GM19099 (cell line): ENCODE measurements around the gene TPI1.

ENCODE experiments used
- POLR2A ChIP-seq: IDR thresholded peaks from 3 replicates; pipeline ENCODE4 v1.6.1; 2011; ENCODE audit warnings: low read depth; ENCODE audit not compliant: insufficient read length; ENCODE audit errors: extremely low read depth

The TPI1 gene

GRCh38 chr12:6896846-6897435, 29.6 kb downstream of the TPI1 start:
- no peak for TF ChIP-seq POLR2A

GRCh38 chr12:6899427-6899826, 32.1 kb downstream of the TPI1 start:
- TF ChIP-seq POLR2A = no peak

GRCh38 chr12:6899837-6900519, 32.6 kb downstream of the TPI1 start:
- TF ChIP-seq POLR2A = no peak

- TF ChIP-seq POLR2A = no peak
Observed at GRCh38 chr12:6902448-6902847, 35.1 kb downstream of the TPI1 start.

- TF ChIP-seq POLR2A = no peak
Observed at GRCh38 chr12:6903722-6904121, 36.4 kb downstream of the TPI1 start.

- TF ChIP-seq POLR2A = peak; percentile 47
Observed at GRCh38 chr12:6904280-6905276, 37.2 kb downstream of the TPI1 start, which contains the start of gene LRRC23. LRRC23 (plus strand) TSS chr12:6904822; CDS start chr12:6905634, 812 bp downstream.

GRCh38 chr12:6905414-6906040, 38.2 kb downstream of the TPI1 start:
- TF ChIP-seq POLR2A = no peak

- TF ChIP-seq POLR2A = no peak
Observed at GRCh38 chr12:6909421-6910145, 42.3 kb downstream of the TPI1 start.

GRCh38 chr12:6912164-6912935, 45.0 kb downstream of the TPI1 start:
- TF ChIP-seq POLR2A = no peak

- peak; percentile 47 for TF ChIP-seq POLR2A
Observed at GRCh38 chr12:6914246-6914946, 47.1 kb downstream of the TPI1 start, which contains the start of gene ENO2. ENO2 (plus strand) TSS chr12:6914580; CDS start chr12:6915833, 1,253 bp downstream.

GRCh38 chr12:6914947-6915788, 47.8 kb downstream of the TPI1 start:
- TF ChIP-seq POLR2A = no peak

- no peak for TF ChIP-seq POLR2A
Observed at GRCh38 chr12:6915789-6916285, 48.5 kb downstream of the TPI1 start.
